ENCODE data around the gene EVPL.
"Not testable (repeated sequence)": the region's sequence is repeated elsewhere in the genome, so short reads cannot be mapped to it uniquely, and the experiment has no call there.

The EVPL gene

GRCh38 chr17:76027159-76027839 is at the start of gene EVPL:
Gene EVPL (minus strand): TSS chr17:76027306. CDS start chr17:76027198, 108 bp downstream.
- DNase-seq = no peak

DNA sequence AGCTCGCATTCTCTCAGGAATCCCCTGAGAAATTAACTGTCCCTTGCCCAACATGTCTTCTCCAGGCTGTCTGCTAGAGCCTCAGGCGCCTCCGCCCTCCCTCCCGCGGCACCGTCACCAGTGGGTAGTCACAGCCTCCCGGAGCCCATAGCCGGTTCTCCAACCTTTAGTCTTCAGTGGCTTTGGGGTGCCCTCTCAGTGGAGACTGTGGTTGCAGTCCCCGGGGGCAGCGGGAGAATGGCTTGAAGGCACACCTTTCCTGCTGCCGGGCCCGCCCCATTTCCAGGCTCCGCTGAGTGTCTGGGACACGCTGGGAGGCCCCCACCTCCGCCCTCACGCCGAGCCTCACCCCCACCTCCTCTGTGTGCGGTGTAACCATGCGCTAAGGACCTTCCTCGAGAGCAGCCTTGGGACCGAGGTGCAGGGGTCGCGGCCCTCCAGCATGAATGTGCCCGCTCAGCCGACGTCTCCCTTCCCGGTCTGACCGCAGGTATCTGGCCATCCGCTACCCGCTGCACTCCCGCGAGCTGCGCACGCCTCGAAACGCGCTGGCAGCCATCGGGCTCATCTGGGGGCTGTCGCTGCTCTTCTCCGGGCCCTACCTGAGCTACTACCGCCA is 49.1 kb upstream of the EVPL start:
- DNase-seq = no peak

DNA sequence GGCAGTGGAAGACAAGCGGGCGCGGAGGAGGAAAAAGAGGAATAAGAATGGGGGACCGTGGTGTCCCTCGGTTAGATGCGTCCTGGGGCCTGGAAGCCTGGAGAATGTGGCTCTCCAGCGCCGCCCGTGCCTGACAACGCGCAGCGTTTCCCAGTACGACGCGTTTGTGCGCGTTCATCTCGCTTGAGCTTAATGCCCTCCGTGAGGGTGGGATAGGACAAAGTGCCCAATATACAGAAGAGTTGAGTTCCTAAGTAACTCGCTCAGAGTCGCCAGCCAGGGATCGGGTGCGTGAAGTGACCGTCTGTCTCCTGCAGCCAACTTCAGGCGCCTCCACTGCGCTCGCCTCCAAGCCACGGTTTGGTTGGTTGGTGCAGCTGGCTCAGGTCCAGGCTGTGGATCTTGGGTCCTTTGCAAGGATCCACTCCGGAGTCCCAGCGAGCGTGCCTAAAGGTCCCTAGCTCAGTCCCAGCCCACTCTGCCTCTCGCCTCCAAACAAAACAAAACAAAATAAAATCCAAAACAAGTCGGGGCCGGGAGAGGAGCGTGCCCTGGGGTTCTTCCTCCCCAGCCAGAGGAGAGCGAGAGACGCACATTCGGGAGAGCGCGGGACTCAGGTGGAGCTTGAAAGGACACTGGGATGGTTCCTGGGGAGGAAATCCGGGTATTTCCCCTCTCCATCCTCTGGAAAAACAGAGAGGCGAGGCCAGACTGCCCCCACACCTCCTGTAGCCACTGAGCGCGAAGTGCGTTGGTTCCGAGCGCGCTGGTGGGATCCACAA is 48.4 kb upstream of the EVPL start:
- no peak for DNase-seq

GRCh38 chr17:76074390-76075363 is 47.6 kb upstream of the EVPL start, which contains the start of gene GALR2:
Gene GALR2 (plus strand): TSS chr17:76074781. CDS start chr17:76074884, 103 bp downstream.
- no peak for DNase-seq

GRCh38 chr17:76072148-76072858 is 45.2 kb upstream of the EVPL start, which contains the start of gene SRP68:
Gene SRP68 (minus strand): TSS chr17:76072517. CDS start chr17:76072491, 26 bp downstream.
- DNase-seq = peak; percentile 91

GRCh38 chr17:76071531-76072147 is 44.5 kb upstream of the EVPL start:
- DNase-seq = no peak

GRCh38 chr17:76065775-76066174 is 38.7 kb upstream of the EVPL start:
- no peak for DNase-seq

DNA sequence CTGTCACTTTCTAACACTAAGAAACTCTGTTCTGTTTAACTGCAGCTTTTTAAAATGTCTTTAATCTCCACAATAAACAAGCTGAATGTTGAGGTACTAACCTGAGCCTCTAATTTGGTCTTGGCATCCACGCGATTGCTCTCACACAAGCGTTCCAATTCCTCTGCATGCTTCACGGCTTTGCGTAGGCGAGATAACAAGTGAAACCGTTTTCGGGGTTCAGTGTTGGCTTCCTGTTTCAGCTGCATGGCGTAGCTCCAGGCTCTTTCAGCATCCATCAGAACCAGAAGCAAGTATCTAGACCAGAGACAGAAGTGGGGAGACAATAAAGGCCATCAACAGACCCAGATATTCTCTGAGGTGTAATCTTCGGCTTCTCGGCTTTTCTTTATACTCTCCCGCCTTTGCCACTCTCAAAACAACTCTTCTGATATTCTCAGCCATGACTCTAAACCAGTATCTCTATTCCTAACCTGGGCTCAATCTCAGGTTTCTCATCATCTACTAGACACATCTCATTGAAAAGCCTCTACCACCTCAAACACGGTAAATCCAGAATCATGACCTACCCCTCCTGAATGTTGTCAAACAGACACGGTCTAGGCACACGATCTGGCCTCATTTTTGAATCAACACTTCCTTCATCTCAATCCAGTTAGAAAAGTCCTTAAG is 36.9 kb upstream of the EVPL start:
- DNase-seq = no peak

DNA sequence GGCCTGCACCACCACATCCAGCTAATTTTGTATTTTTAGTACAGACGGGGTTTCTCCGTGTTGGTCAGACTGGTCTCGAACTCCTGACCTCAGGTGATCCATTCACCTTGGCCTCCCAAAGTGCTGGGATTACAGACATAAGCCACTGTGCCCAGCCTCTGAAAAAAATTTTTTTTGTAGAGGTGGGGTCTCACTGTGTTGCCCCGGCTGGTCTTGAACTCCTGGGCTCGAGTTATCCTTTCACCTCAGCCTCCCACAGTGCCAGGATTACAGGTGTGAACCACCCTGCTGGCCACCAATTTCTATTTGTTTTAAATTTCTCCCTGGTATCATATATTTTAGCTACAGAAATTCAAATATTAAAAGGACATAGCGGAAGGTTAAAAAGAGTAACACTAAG is 31.2 kb upstream of the EVPL start:
- DNase-seq = not testable (repeated sequence)

DNA sequence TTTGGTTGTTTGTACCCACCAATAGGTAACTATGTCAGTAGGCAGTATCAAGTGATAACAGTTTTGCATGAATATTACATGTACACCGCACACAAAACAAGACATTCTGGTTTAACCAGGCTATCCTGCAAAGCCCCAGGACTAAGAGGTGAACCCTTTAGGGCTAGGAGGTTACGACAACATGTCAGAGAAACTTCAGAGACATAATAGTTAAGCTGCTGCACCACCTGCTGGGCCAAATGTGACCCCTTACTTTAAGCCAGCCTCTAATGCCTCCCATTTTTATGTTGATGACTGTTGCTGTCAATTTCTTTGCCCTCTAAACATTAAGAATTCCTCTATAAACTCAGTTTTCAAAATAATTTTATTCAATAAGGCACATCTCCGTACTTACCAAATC is 29.8 kb upstream of the EVPL start:
- DNase-seq = no peak

DNA sequence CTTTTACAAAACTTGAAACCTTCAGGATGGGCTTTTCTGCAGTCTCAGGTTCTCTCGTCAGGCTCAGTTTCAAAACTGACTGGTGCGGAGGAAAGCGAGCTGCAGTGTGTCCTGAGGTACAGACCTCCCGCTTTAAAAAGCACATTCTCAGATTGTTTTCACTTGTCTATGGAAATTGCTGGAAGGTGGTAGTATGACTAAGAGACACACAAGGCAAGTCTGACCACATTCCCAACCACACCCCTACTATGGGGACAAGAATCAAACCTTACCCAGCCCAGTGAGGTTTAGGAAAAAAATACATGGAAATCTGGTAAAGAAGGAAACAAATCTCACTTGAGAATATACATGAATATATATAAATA is 27.0 kb upstream of the EVPL start:
- no peak for DNase-seq

DNA sequence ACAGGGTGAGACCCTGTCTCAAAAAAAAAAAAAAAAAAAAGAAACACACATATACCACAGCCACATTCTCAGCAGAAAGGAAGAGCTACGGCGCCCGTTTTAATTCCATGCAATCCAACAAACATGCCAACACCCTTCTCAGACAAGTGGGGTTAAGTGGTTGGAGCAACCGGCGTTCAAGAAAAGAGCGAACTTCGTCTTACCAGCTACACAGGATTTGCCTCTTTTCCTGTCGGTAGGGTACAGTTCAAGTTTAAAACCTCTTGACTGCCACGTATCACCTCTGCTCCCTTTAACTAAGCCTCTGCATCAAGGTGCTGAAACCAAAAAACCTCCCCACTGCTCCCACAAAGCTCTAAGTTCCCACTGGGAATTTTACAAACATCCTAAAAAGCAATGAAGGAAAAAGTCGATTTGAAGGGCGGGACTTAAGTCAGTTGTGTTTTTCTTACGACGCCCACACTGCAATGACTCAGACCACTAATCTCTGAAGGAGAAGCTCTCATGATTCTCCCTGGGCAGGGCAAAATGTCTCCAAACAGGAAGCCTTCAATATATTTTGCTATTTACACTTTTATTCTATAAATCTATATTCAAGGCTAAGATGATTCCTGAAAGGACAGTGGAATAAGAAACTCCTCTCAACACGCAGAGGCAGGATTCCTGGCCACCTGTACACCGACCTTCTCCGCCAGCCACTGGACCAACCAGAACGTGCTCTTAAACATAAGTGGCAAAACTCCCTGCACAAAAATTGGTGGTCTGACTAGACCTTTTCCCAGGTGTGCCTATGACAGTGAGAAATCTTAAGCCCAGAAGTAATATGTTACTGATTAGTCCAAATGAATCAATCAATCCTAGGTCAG is 26.4 kb upstream of the EVPL start:
- DNase-seq = no peak

DNA sequence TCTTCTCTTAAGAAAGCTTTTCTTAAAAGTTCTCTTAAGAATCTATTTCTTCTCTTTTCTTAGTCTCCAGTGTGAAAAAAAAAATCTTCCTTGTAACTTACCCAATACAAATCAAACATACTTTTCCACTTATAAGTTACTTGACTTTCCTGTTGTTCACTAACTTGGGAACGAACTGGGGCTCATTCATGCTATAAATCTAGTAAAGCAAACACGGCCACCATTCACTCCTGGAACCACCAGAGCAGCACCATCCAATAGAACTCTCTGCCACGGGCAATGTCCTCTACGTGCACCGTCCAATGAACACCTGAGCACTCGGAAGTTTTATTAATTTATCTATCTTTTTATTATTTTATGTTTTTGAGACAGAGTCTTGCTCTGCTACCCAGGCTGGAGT is 24.5 kb upstream of the EVPL start:
- DNase-seq = no peak

DNA sequence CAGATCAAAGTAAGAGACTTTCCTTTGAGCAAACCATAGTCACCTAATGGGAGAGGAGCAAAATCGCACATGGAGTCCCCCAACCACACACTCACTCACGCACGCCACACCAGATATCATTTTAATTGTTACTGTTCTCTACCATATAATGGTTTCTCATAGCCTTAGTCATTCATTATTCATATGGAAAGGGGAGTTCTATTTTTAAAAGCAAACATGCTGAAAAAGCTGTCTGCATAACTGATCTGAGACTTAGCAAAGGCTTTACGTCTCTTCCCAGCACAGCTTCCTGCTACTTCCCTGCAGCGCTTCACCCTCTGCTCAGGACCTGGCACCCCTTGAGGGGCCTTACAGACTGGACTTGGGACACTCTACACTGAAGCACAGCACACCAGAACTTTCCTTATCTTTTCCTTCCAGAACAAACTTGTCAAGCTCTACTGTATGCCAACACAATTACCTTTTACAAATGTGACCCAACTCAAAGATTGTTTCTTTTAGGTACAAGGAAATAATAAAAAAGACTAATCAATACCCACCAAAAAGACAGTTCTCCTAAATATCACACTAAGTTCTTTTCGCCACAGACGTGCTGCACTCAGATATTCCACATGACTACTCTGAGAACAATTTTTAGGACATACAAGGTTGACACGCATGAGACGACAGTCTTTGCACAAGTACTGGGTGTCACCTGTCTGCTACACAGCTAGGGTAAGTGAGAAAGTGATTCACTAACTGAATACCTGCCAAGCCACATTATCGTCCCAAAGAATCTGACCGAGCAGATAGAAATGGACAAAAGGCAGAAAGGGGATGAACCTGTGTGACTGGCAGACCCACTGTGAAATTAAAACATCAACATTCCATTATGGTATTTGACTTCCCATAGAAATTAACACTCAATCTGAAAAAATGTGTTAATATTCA is 23.7 kb upstream of the EVPL start:
- no peak for DNase-seq

DNA sequence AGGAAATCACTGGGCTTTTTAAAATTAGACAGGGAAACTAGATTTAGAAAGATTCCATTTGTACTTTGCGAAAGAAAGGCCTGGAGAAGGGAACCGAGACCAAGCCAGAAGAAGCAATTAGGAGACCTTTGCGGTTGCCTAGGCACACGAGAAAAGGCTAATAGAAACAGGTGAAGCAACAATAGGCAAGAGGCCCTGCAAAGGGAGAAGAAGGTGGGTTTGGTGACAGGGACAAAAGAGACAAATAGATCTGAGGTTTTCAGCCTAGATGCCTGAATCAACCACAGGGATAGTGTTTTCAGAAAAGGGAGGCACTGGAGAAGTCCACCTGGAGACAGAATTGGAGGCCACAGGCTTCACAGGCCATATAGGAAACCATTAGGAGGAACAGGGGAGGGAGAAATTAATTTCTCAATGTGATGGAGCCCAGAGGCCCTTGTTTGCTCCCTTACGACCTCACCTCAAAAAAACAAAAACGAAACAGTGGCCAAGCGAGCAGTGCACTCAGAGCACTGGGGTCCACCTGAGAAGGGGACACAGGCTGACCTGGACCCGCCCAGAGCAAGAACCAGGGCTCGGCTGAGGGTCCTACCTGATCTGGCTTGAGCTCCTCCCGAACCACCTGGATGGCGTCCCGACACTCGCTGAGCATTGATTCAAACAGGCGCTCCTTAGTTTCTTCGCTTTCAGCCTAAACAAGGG is 22.9 kb upstream of the EVPL start:
- no peak for DNase-seq

DNA sequence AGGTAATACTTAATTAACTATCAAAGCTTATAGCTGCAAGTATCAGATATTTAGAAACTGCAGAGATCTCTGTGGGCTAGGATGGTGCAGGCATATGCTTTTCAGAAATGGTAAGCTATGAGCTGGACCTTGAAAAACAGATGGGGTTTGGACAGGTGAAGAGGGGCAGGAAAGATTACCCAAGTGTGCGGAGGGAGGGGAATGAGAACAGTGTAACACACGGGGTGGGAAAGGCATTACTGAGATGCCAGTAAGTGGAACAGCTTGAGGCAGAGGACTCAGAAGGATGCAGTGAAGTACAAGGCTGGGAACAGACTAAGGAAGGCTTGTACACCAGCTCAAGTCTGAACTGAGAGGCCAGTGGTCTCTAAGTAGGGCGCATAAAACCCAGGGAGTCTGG is 22.1 kb upstream of the EVPL start:
- DNase-seq = no peak

- no peak for DNase-seq
Observed at GRCh38 chr17:76048711-76049110, 21.6 kb upstream of the EVPL start.

DNA sequence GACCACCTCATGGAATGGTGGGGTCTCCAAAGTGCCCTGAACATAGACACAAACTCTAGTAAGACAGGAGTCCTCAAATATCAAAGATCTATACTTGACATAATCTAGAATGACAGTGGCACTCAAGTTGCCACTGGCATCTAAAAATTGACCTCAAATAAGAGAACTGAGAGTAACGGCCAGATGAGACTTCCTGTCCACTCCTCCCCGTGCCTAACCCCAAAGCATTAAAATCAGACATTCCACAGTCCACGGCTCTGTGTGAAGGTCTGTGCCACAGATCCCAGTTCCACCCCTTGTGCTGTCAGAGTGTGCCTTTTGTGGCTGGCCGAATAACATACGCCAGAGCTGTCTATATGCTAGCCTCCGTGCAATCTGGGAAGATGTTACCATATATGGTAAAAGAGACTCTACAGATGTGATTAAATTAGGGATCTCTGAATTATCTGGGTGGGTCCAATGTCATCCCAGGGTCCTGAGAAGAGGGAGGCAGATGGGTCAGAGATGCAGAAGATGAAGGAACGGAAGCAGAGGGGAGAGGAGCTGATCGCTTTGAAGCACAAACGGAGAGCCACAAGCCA is 21.0 kb upstream of the EVPL start:
- DNase-seq = no peak

Data from T1000 (cell line).